DMS79 (cell line): ENCODE measurements around the gene TRMT112.

Experiments
- DNase-seq: peaks from one replicate; lab custom pipeline; 2025; lab: John Stamatoyannopoulos, UW

TRMT112 gene

GRCh38 chr11:64317325-64317960 is at the start of gene TRMT112:
TRMT112 (minus strand) TSS chr11:64317559; CDS start chr11:64317526, 33 bp downstream.
- peak; percentile 97 for DNase-seq

GRCh38 chr11:64366751-64367150 is 49.4 kb upstream of the TRMT112 start:
- DNase-seq = no peak

- no peak for DNase-seq
Observed at GRCh38 chr11:64364911-64365310, 47.6 kb upstream of the TRMT112 start.

- no peak for DNase-seq
Observed at GRCh38 chr11:64364435-64364834, 47.1 kb upstream of the TRMT112 start.

- DNase-seq = no peak
Observed at GRCh38 chr11:64362339-64362738, 45.0 kb upstream of the TRMT112 start.

- no peak for DNase-seq
Observed at GRCh38 chr11:64361659-64362058, 44.3 kb upstream of the TRMT112 start.

- peak; percentile 53 for DNase-seq
Observed at GRCh38 chr11:64360448-64360921, 43.1 kb upstream of the TRMT112 start.

GRCh38 chr11:64359712-64360445 is 42.5 kb upstream of the TRMT112 start:
- peak; percentile 44 for DNase-seq

- DNase-seq = no peak
Observed at GRCh38 chr11:64358907-64359711, 41.8 kb upstream of the TRMT112 start, which contains the start of gene RPS6KA4. RPS6KA4 (plus strand) TSS chr11:64359162; CDS start chr11:64359236, 74 bp downstream.

- no peak for DNase-seq
Observed at GRCh38 chr11:64358536-64358906, 41.2 kb upstream of the TRMT112 start.

GRCh38 chr11:64357904-64358535 is 40.7 kb upstream of the TRMT112 start:
- no peak for DNase-seq

- DNase-seq = no peak
Observed at GRCh38 chr11:64357446-64357845, 40.1 kb upstream of the TRMT112 start.

GRCh38 chr11:64356498-64357411 is 39.4 kb upstream of the TRMT112 start:
- peak; percentile 16 for DNase-seq

GRCh38 chr11:64355078-64355940 is 38.0 kb upstream of the TRMT112 start:
- DNase-seq = peak; percentile 68

- DNase-seq = no peak
Observed at GRCh38 chr11:64353715-64354506, 36.6 kb upstream of the TRMT112 start.

GRCh38 chr11:64352995-64353714 is 35.8 kb upstream of the TRMT112 start:
- no peak for DNase-seq

- peak; percentile 33 for DNase-seq
Observed at GRCh38 chr11:64352099-64352994, 35.0 kb upstream of the TRMT112 start.
